Measurements from ENCODE around the gene MRPL38.

The MRPL38 gene

GRCh38 chr17:75906143-75906884, 1.6 kb upstream of the MRPL38 start:
- no peak for DNase-seq (ENCODE audit: low read depth)
- no peak for TF ChIP-seq CTCF (IDR thresholded peaks at IDR 0.05; ENCODE audit: low read depth, low read length, missing control alignments)
- H3K4me3 ChIP-seq (ENCODE audit: low read depth, low read length): no peak overlapping the region

- no peak overlapping the region for H3K4me3 ChIP-seq (ENCODE audit: low read depth, low read length)
- DNase-seq (ENCODE audit: low read depth): no peak
- TF ChIP-seq CTCF (IDR thresholded peaks at IDR 0.05; ENCODE audit: low read depth, low read length, missing control alignments): no peak
Observed at GRCh38 chr17:75902406-75902805, 2.3 kb downstream of the MRPL38 start.

- H3K4me3 ChIP-seq (ENCODE audit: low read depth, low read length): no peak overlapping the region
- no peak for TF ChIP-seq CTCF (IDR thresholded peaks at IDR 0.05; ENCODE audit: low read depth, low read length, missing control alignments)
- no peak for DNase-seq (ENCODE audit: low read depth)
Observed at GRCh38 chr17:75901727-75902126, 3.0 kb downstream of the MRPL38 start.

GRCh38 chr17:75900691-75901533, 3.8 kb downstream of the MRPL38 start:
- no peak overlapping the region for H3K4me3 ChIP-seq (ENCODE audit: low read depth, low read length)
- TF ChIP-seq CTCF (IDR thresholded peaks at IDR 0.05; ENCODE audit: low read depth, low read length, missing control alignments): no peak
- DNase-seq (ENCODE audit: low read depth): no peak

GRCh38 chr17:75899767-75900468, 4.8 kb downstream of the MRPL38 start:
- no peak for DNase-seq (ENCODE audit: low read depth)
- H3K4me3 ChIP-seq (ENCODE audit: low read depth, low read length): no peak overlapping the region
- TF ChIP-seq CTCF (IDR thresholded peaks at IDR 0.05; ENCODE audit: low read depth, low read length, missing control alignments): no peak

- no peak for DNase-seq (ENCODE audit: low read depth)
- no peak overlapping the region for H3K4me3 ChIP-seq (ENCODE audit: low read depth, low read length)
- TF ChIP-seq CTCF (IDR thresholded peaks at IDR 0.05; ENCODE audit: low read depth, low read length, missing control alignments): no peak
Observed at GRCh38 chr17:75899353-75899752, 5.3 kb downstream of the MRPL38 start.

Measured in GM12864 (cell line).